Measurements from ENCODE around the gene INTS1.

GRCh38 chr7:1449501-1449900 is 54.7 kb downstream of the INTS1 start:
- TF ChIP-seq, protein P1, sequence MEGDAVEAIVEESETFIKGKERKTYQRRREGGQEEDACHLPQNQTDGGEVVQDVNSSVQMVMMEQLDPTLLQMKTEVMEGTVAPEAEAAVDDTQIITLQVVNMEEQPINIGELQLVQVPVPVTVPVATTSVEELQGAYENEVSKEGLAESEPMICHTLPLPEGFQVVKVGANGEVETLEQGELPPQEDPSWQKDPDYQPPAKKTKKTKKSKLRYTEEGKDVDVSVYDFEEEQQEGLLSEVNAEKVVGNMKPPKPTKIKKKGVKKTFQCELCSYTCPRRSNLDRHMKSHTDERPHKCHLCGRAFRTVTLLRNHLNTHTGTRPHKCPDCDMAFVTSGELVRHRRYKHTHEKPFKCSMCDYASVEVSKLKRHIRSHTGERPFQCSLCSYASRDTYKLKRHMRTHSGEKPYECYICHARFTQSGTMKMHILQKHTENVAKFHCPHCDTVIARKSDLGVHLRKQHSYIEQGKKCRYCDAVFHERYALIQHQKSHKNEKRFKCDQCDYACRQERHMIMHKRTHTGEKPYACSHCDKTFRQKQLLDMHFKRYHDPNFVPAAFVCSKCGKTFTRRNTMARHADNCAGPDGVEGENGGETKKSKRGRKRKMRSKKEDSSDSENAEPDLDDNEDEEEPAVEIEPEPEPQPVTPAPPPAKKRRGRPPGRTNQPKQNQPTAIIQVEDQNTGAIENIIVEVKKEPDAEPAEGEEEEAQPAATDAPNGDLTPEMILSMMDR (IDR thresholded peaks at IDR 0.05): no peak
- no peak for TF ChIP-seq POLR2A (IDR thresholded peaks at IDR 0.05)
- TF ChIP-seq POLR2AphosphoS5 (IDR thresholded peaks at IDR 0.05): no peak

Data from sigmoid colon (tissue), 4 donors.